PC-3 (cell line): ENCODE data around the gene GSTM3.

Experiments
- CTCF ChIP-seq: fragments of 300-600 bp; sonication (generic); conservative IDR thresholded peaks from 2 replicates; pipeline ENCODE4 v1.5.1; 2017; ENCODE audit warnings: antibody characterized with exemption, low read depth, mild to moderate bottlenecking, low read length
- EZH2phosphoT487 ChIP-seq: fragments of 300-600 bp; sonication (generic); IDR thresholded peaks from 2 replicates; pipeline ENCODE4 v1.6.1; 2018; ENCODE audit warnings: mild to moderate bottlenecking, antibody characterized with exemption, low read length, borderline replicate concordance

GRCh38 chr1:109722908-109723691 lies 17.7 kb downstream of the GSTM3 start:
- TF ChIP-seq CTCF: no peak
- no peak for TF ChIP-seq EZH2phosphoT487
